T-helper 2 cell treated with Interferon-gamma antibody and Interleukin-4, amounts not matched to agents 5 μg/mL and 100 μg/mL, for 36 hours (primary cell): ENCODE results near the gene ZNF763.
"Not testable (repeated sequence)": the region's sequence is repeated elsewhere in the genome, so short reads cannot be mapped to it uniquely, and the experiment has no call there.

Experiments used
- DNase-seq: peaks from one replicate; pipeline ENCODE4 v3.0.0; 2021; ENCODE audit warnings: low spot score
- H3K27ac Mint-ChIP-seq: one replicate; pipeline ENCODE4 v1.8.0; 2021; ENCODE audit warnings: mild to moderate bottlenecking, mixed read lengths
- H3K27me3 Mint-ChIP-seq: one replicate; pipeline ENCODE4 v1.8.0; 2021; ENCODE audit warnings: low read depth, mixed read lengths
- H3K36me3 Mint-ChIP-seq: one replicate; pipeline ENCODE4 v1.8.0; 2021; ENCODE audit warnings: low read depth, mixed read lengths
- H3K4me1 Mint-ChIP-seq: one replicate; pipeline ENCODE4 v1.8.0; 2021; ENCODE audit warnings: low read depth, mixed read lengths
- H3K4me3 Mint-ChIP-seq: one replicate; pipeline ENCODE4 v1.8.0; 2022; ENCODE audit warnings: mild to moderate bottlenecking, moderate library complexity, mixed read lengths
- H3K9me3 Mint-ChIP-seq: one replicate; pipeline ENCODE4 v1.8.0; 2021; ENCODE audit warnings: mixed read lengths

The ZNF763 gene

DNA sequence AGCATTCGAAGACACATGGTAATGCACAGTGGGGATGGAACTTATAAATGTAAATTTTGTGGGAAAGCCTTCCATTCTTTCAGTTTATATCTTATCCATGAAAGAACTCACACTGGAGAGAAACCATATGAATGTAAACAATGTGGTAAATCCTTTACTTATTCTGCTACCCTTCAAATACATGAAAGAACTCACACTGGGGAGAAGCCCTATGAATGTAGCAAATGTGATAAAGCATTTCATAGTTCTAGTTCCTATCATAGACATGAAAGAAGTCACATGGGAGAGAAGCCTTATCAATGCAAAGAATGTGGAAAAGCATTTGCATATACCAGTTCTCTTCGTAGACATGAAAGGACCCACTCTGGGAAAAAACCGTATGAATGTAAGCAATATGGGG lies 16.2 kb upstream of the ZNF763 start:
- no peaks in the 10 kb centered on the region for H3K4me1 Mint-ChIP-seq
- H3K9me3 Mint-ChIP-seq: peaks cover 91% of the 10 kb centered on the region
- H3K27ac Mint-ChIP-seq: no peak overlapping the region
- H3K4me3 Mint-ChIP-seq: no peak overlapping the region
- DNase-seq: no peak
- peaks cover 89% of the 10 kb centered on the region for H3K36me3 Mint-ChIP-seq
- H3K27me3 Mint-ChIP-seq: no peaks in the 10 kb centered on the region

DNA sequence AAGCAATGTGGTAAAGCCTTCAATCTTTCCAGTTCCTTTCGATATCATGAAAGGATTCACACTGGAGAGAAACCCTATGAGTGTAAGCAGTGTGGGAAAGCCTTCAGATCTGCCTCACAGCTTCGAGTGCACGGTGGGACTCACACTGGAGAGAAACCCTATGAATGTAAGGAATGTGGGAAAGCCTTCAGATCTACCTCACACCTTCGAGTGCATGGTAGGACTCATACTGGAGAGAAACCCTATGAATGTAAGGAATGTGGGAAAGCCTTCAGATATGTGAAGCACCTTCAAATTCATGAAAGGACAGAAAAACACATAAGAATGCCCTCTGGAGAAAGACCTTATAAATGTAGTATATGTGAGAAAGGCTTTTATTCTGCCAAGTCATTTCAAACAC lies 15.6 kb upstream of the ZNF763 start:
- DNase-seq: no peak
- Mint-ChIP-seq H3K27ac (peak overlapping the region; percentile 43), H3K27me3 (no peaks in the 10 kb centered on the region), H3K9me3 (peaks cover 89% of the 10 kb centered on the region), H3K4me3 (no peak overlapping the region), H3K4me1 (no peaks in the 10 kb centered on the region), H3K36me3 (peaks cover 84% of the 10 kb centered on the region)

- peak overlapping the region; percentile 45 for H3K27ac Mint-ChIP-seq
- peaks cover 85% of the 10 kb centered on the region for H3K9me3 Mint-ChIP-seq
- H3K4me3 Mint-ChIP-seq, DNase-seq, H3K4me1 Mint-ChIP-seq, H3K27me3 Mint-ChIP-seq: not testable (repeated sequence)
- H3K36me3 Mint-ChIP-seq: peaks cover 79% of the 10 kb centered on the region
These were observed 15.2 kb upstream of the ZNF763 start for GRCh38 chr19:11949614-11950080.

- no peaks in the 10 kb centered on the region for H3K27me3 Mint-ChIP-seq
- H3K9me3 Mint-ChIP-seq: peaks cover 81% of the 10 kb centered on the region
- no peaks in the 10 kb centered on the region for H3K4me1 Mint-ChIP-seq
- H3K36me3 Mint-ChIP-seq: peaks cover 75% of the 10 kb centered on the region
- H3K27ac Mint-ChIP-seq: no peak overlapping the region
- DNase-seq: no peak
- H3K4me3 Mint-ChIP-seq: no peak overlapping the region
These were observed 14.5 kb upstream of the ZNF763 start for GRCh38 chr19:11950312-11950711.

DNA sequence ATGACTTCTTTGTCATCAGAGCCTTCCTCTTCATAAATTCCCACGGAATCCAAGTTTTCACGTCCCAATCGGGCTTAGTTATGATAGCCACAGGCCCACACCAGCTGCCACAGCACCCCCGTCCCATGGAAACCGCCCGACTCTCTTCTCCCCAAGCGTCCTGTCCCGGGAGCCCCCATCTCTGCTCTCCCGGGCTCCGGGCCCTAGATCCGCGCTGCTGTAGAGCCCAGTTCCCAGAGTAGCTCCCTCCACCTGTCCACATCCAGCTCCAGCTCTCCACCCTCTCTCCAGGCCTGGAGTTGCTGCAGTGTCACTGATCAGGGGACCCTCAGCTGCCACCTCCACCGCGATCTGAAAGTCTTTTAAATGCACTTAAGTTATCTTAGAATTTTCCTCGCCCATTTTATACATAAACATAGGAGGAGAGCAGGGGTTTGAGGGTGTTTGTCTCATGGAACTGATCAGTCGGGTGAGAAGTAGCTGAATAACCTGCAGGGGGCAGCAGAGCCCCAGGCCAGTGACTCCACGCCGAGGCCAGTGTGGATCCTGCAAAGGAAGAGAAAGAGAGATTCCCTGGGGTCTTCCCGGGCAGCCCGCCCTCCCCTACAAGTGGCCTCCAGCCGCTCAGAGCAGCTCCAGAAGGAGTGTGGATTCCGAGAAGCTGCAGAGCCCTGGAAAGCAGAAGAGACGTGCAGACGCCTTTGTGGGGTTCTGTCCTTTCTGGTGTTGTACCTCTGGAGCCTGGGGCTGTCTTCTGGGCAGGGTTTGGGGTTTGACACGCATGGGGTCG lies 1.1 kb upstream of the ZNF763 start:
- H3K4me3 Mint-ChIP-seq: peak overlapping the region; percentile 91
- H3K4me1 Mint-ChIP-seq: peaks cover 19% of the 10 kb centered on the region
- no peaks in the 10 kb centered on the region for H3K27me3 Mint-ChIP-seq
- peak overlapping the region; percentile 87 for H3K27ac Mint-ChIP-seq
- peaks cover 7% of the 10 kb centered on the region for H3K36me3 Mint-ChIP-seq
- peak; percentile 58 for DNase-seq
- peaks cover 18% of the 10 kb centered on the region for H3K9me3 Mint-ChIP-seq

DNA sequence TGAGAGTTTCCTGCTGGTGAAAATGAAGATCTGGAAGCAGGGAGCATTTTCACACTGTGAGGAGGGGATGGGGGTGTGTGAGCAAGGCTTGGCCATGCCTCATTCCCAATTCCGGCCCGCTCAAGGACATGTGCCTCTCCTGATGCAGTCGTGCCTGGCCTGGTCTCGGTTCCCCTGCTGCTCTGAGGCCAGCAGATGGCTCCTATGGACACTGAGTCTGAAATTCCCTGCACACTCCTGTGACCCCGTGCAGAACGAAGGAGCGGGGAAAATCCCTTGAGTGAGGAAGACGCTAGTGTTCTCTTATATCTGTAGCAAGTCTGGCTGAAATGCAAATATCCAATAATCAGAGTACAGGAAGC lies 363 bp upstream of the ZNF763 start:
- Mint-ChIP-seq H3K27ac (peak overlapping the region; percentile 87), H3K36me3 (peaks cover 7% of the 10 kb centered on the region), H3K27me3 (no peaks in the 10 kb centered on the region), H3K4me1 (peaks cover 19% of the 10 kb centered on the region), H3K9me3 (peaks cover 17% of the 10 kb centered on the region), H3K4me3 (peak overlapping the region; percentile 91)
- DNase-seq: peak; percentile 8

DNA sequence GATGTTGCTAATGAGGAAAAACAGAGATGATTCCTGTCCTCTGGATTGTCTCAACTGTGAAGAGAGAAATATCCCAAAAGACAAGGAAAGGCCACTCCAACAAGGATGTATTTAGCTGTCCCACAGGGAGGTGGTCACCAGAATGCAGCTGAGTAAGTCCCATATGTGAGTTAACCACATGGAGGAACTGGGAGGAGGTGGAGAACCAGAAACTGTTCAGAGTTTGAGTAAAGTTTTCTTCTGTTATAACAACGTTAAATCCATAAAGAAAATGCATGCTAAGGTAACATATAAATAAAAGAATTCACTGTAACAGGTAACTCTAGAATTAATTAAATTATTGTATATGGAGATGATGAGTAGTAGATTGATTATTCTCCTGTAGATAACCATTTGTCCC lies 5.3 kb downstream of the ZNF763 start:
- Mint-ChIP-seq H3K4me1 (peaks cover 7% of the 10 kb centered on the region), H3K27me3 (no peaks in the 10 kb centered on the region), H3K27ac (no peak overlapping the region), H3K9me3 (peaks cover 39% of the 10 kb centered on the region), H3K4me3 (no peak overlapping the region), H3K36me3 (peaks cover 9% of the 10 kb centered on the region)
- DNase-seq: no peak

- H3K9me3 Mint-ChIP-seq: peaks cover 45% of the 10 kb centered on the region
- H3K36me3 Mint-ChIP-seq: peaks cover 12% of the 10 kb centered on the region
- peaks cover 2% of the 10 kb centered on the region for H3K4me1 Mint-ChIP-seq
- no peak overlapping the region for H3K4me3 Mint-ChIP-seq
- DNase-seq: no peak
- H3K27me3 Mint-ChIP-seq: no peaks in the 10 kb centered on the region
- no peak overlapping the region for H3K27ac Mint-ChIP-seq
These were observed 6.2 kb downstream of the ZNF763 start for GRCh38 chr19:11971041-11971440.

- DNase-seq: no peak
- Mint-ChIP-seq H3K27ac (no peak overlapping the region), H3K27me3 (no peaks in the 10 kb centered on the region), H3K36me3 (peaks cover 16% of the 10 kb centered on the region), H3K4me3 (no peak overlapping the region), H3K4me1 (no peaks in the 10 kb centered on the region), H3K9me3 (peaks cover 64% of the 10 kb centered on the region)
These were observed 8.4 kb downstream of the ZNF763 start for GRCh38 chr19:11973019-11973810.

GRCh38 chr19:11978492-11979100 lies 13.8 kb downstream of the ZNF763 start:
- H3K4me1 Mint-ChIP-seq: no peaks in the 10 kb centered on the region
- H3K36me3 Mint-ChIP-seq: peaks cover 25% of the 10 kb centered on the region
- H3K4me3 Mint-ChIP-seq: no peak overlapping the region
- H3K9me3 Mint-ChIP-seq: peaks cover 76% of the 10 kb centered on the region
- no peak overlapping the region for H3K27ac Mint-ChIP-seq
- no peak for DNase-seq
- no peaks in the 10 kb centered on the region for H3K27me3 Mint-ChIP-seq

GRCh38 chr19:11979527-11979926 lies 14.7 kb downstream of the ZNF763 start:
- H3K4me3 Mint-ChIP-seq: no peak overlapping the region
- H3K27ac Mint-ChIP-seq: no peak overlapping the region
- no peaks in the 10 kb centered on the region for H3K27me3 Mint-ChIP-seq
- H3K4me1 Mint-ChIP-seq: no peaks in the 10 kb centered on the region
- H3K36me3 Mint-ChIP-seq: peaks cover 23% of the 10 kb centered on the region
- H3K9me3 Mint-ChIP-seq: peaks cover 71% of the 10 kb centered on the region
- DNase-seq: no peak

DNA sequence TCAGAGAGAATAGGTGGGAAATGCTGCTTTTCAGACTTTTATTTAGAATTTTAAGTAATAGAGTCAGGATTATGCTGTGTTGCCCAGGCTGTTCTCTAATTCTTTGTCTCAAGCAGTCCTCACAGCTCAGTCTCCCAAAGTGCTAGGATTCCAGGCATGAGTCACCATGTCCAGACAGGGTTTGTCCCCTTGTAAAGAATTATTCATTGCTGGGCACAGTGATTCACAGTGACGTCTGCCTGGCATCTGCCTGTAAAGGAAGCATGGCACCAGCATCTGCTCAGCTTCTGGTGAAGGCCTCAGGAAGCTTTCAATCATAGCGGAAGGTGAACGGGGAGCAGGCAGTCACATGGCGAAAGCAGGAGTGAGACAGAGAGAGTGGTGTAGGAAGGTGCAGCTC lies 17.7 kb downstream of the ZNF763 start:
- peaks cover 22% of the 10 kb centered on the region for H3K36me3 Mint-ChIP-seq
- H3K27ac Mint-ChIP-seq: no peak overlapping the region
- no peak overlapping the region for H3K4me3 Mint-ChIP-seq
- peaks cover 5% of the 10 kb centered on the region for H3K4me1 Mint-ChIP-seq
- DNase-seq: no peak
- no peaks in the 10 kb centered on the region for H3K27me3 Mint-ChIP-seq
- peaks cover 51% of the 10 kb centered on the region for H3K9me3 Mint-ChIP-seq

GRCh38 chr19:11984986-11985385 lies 20.1 kb downstream of the ZNF763 start:
- H3K27ac Mint-ChIP-seq: no peak overlapping the region
- H3K4me1 Mint-ChIP-seq: peaks cover 12% of the 10 kb centered on the region
- DNase-seq: no peak
- H3K27me3 Mint-ChIP-seq: no peaks in the 10 kb centered on the region
- peaks cover 9% of the 10 kb centered on the region for H3K36me3 Mint-ChIP-seq
- peaks cover 26% of the 10 kb centered on the region for H3K9me3 Mint-ChIP-seq
- H3K4me3 Mint-ChIP-seq: no peak overlapping the region

- peaks cover 16% of the 10 kb centered on the region for H3K9me3 Mint-ChIP-seq
- no peak for DNase-seq
- peaks cover 19% of the 10 kb centered on the region for H3K4me1 Mint-ChIP-seq
- H3K27me3 Mint-ChIP-seq: no peaks in the 10 kb centered on the region
- H3K27ac Mint-ChIP-seq: no peak overlapping the region
- H3K36me3 Mint-ChIP-seq: peaks cover 22% of the 10 kb centered on the region
- peak overlapping the region; percentile 97 for H3K4me3 Mint-ChIP-seq
These were observed 21.9 kb downstream of the ZNF763 start for GRCh38 chr19:11986754-11987153.
